ENCODE measurements around the gene CLC.
A peak's percentile ranks its signal among the peaks of the same experiment; 100 is the strongest.
"Not testable (repeated sequence)": the region's sequence is repeated elsewhere in the genome, so short reads cannot be mapped to it uniquely, and the experiment has no call there.

Gene CLC

GRCh38 chr19:39708594-39708993 is 29.2 kb downstream of the CLC start:
- DNase-seq (ENCODE audit: insufficient read length, low spot score), result no peak
- FAIRE-seq, result peak; percentile 93
- TF ChIP-seq SPI1 (IDR thresholded peaks at IDR 0.05; ENCODE audit: low read depth, low read length) (peak; percentile 96), POU2F2 (IDR thresholded peaks at IDR 0.05; ENCODE audit: low read depth, low read length) (no peak)

GRCh38 chr19:39705578-39706188 is 32.1 kb downstream of the CLC start:
- FAIRE-seq, result peak; percentile 82
- DNase-seq (ENCODE audit: insufficient read length, low spot score), result no peak
- TF ChIP-seq TAF1 (IDR thresholded peaks at IDR 0.05; ENCODE audit: low read depth, low read length) (0 out of 2 replicates have a peak, but pooled peaks have one; percentile 5), POU2F2 (IDR thresholded peaks at IDR 0.05; ENCODE audit: low read depth, low read length) (no peak)

- DNase-seq (ENCODE audit: insufficient read length, low spot score), result no peak
- peak; percentile 96 for FAIRE-seq
- TF ChIP-seq POLR2AphosphoS5 (IDR thresholded peaks at IDR 0.05; ENCODE audit: low read depth, low read length) (no peak), POLR2A (IDR thresholded peaks at IDR 0.05; ENCODE audit: low read depth, low read length) (no peak), POU2F2 (IDR thresholded peaks at IDR 0.05; ENCODE audit: low read depth, low read length) (peak; percentile 67), PAX5 (IDR thresholded peaks at IDR 0.05; ENCODE audit: insufficient read depth, low read length, severe bottlenecking) (no peak), SPI1 (IDR thresholded peaks at IDR 0.05; ENCODE audit: low read depth, low read length) (no peak)
These were observed 33.4 kb downstream of the CLC start, which contains the start of gene LGALS14 for GRCh38 chr19:39704181-39705044. LGALS14 (plus strand) TSS chr19:39704481; CDS start chr19:39704529, 48 bp downstream.

- DNase-seq (ENCODE audit: insufficient read length, low spot score), result no peak
- TF ChIP-seq SPI1 (IDR thresholded peaks at IDR 0.05; ENCODE audit: low read depth, low read length) (peak; percentile 83), TAF1 (IDR thresholded peaks at IDR 0.05; ENCODE audit: low read depth, low read length) (no peak), POLR2AphosphoS5 (IDR thresholded peaks at IDR 0.05; ENCODE audit: low read depth, low read length) (no peak), POLR2A (IDR thresholded peaks at IDR 0.05; ENCODE audit: low read depth, low read length) (no peak), PAX5 (IDR thresholded peaks at IDR 0.05; ENCODE audit: insufficient read depth, low read length, severe bottlenecking) (no peak), POU2F2 (IDR thresholded peaks at IDR 0.05; ENCODE audit: low read depth, low read length) (peak; percentile 80; the same call in 1 of the 2 replicates)
- FAIRE-seq, result peak; percentile 83
These were observed 36.5 kb downstream of the CLC start for GRCh38 chr19:39701291-39701690.

GRCh38 chr19:39698535-39698934 is 39.3 kb downstream of the CLC start:
- TF ChIP-seq SPI1 (IDR thresholded peaks at IDR 0.05; ENCODE audit: low read depth, low read length), result peak; percentile 86
- TF ChIP-seq TAF1 (IDR thresholded peaks at IDR 0.05; ENCODE audit: low read depth, low read length), result no peak
- no peak for FAIRE-seq
- DNase-seq (ENCODE audit: insufficient read length, low spot score), result no peak

GRCh38 chr19:39696387-39696786 is 41.4 kb downstream of the CLC start:
- no peak for TF ChIP-seq POU2F2 (IDR thresholded peaks at IDR 0.05; ENCODE audit: low read depth, low read length)
- no peak for TF ChIP-seq PAX5 (IDR thresholded peaks at IDR 0.05; ENCODE audit: insufficient read depth, low read length, severe bottlenecking)
- TF ChIP-seq SPI1 (IDR thresholded peaks at IDR 0.05; ENCODE audit: low read depth, low read length), result no peak
- TF ChIP-seq TAF1 (IDR thresholded peaks at IDR 0.05; ENCODE audit: low read depth, low read length), result no peak
- TF ChIP-seq POLR2AphosphoS5 (IDR thresholded peaks at IDR 0.05; ENCODE audit: low read depth, low read length), result no peak
- no peak for TF ChIP-seq POLR2A (IDR thresholded peaks at IDR 0.05; ENCODE audit: low read depth, low read length)
- FAIRE-seq, result no peak
- DNase-seq (ENCODE audit: insufficient read length, low spot score), result no peak

GRCh38 chr19:39695759-39696158 is 42.1 kb downstream of the CLC start:
- FAIRE-seq, result no peak
- no peak for DNase-seq (ENCODE audit: insufficient read length, low spot score)
- no peak for TF ChIP-seq TAF1 (IDR thresholded peaks at IDR 0.05; ENCODE audit: low read depth, low read length)
- TF ChIP-seq POU2F2 (IDR thresholded peaks at IDR 0.05; ENCODE audit: low read depth, low read length), result no peak
- no peak for TF ChIP-seq SPI1 (IDR thresholded peaks at IDR 0.05; ENCODE audit: low read depth, low read length)
- TF ChIP-seq POLR2A (IDR thresholded peaks at IDR 0.05; ENCODE audit: low read depth, low read length), result no peak
- TF ChIP-seq POLR2AphosphoS5 (IDR thresholded peaks at IDR 0.05; ENCODE audit: low read depth, low read length), result no peak
- no peak for TF ChIP-seq PAX5 (IDR thresholded peaks at IDR 0.05; ENCODE audit: insufficient read depth, low read length, severe bottlenecking)

GRCh38 chr19:39692822-39693221 is 45.0 kb downstream of the CLC start:
- peak; percentile 69 for FAIRE-seq
- DNase-seq (ENCODE audit: insufficient read length, low spot score), result no peak
- TF ChIP-seq POLR2AphosphoS5 (IDR thresholded peaks at IDR 0.05; ENCODE audit: low read depth, low read length) (no peak), TAF1 (IDR thresholded peaks at IDR 0.05; ENCODE audit: low read depth, low read length) (no peak), POLR2A (IDR thresholded peaks at IDR 0.05; ENCODE audit: low read depth, low read length) (no peak), SPI1 (IDR thresholded peaks at IDR 0.05; ENCODE audit: low read depth, low read length) (no peak), PAX5 (IDR thresholded peaks at IDR 0.05; ENCODE audit: insufficient read depth, low read length, severe bottlenecking) (no peak), POU2F2 (IDR thresholded peaks at IDR 0.05; ENCODE audit: low read depth, low read length) (no peak)

- FAIRE-seq, result peak; percentile 35
- TF ChIP-seq SPI1 (IDR thresholded peaks at IDR 0.05; ENCODE audit: low read depth, low read length) (no peak), POLR2AphosphoS5 (IDR thresholded peaks at IDR 0.05; ENCODE audit: low read depth, low read length) (no peak), TAF1 (IDR thresholded peaks at IDR 0.05; ENCODE audit: low read depth, low read length) (no peak), POU2F2 (IDR thresholded peaks at IDR 0.05; ENCODE audit: low read depth, low read length) (no peak), POLR2A (IDR thresholded peaks at IDR 0.05; ENCODE audit: low read depth, low read length) (no peak)
- DNase-seq (ENCODE audit: insufficient read length, low spot score), result no peak
These were observed 45.7 kb downstream of the CLC start for GRCh38 chr19:39692166-39692565.

GRCh38 chr19:39688637-39689036 is 49.2 kb downstream of the CLC start:
- TF ChIP-seq SPI1 (IDR thresholded peaks at IDR 0.05; ENCODE audit: low read depth, low read length), result 0 out of 2 replicates have a peak, but pooled peaks have one; percentile 10
- not testable (repeated sequence) for FAIRE-seq; DNase-seq (ENCODE audit: insufficient read length, low spot score)

Data from GM12891 (cell line).